Measurements from ENCODE around the gene AFAP1.
"Not testable (repeated sequence)": the region's sequence is repeated elsewhere in the genome, so short reads cannot be mapped to it uniquely, and the experiment has no call there.

Gene AFAP1

GRCh38 chr4:7928711-7929110, 10.9 kb downstream of the AFAP1 start:
- no peak for TF ChIP-seq CTCF (IDR thresholded peaks at IDR 0.05; ENCODE audit: insufficient read depth, low read depth, low read length, missing control alignments)
- no peak for DNase-seq (ENCODE audit: low read depth)
- H3K4me3 ChIP-seq (ENCODE audit: low read depth, low read length): no peak overlapping the region

GRCh38 chr4:7926822-7927221, 12.8 kb downstream of the AFAP1 start:
- no peak overlapping the region for H3K4me3 ChIP-seq (ENCODE audit: low read depth, low read length)
- TF ChIP-seq CTCF (IDR thresholded peaks at IDR 0.05; ENCODE audit: insufficient read depth, low read depth, low read length, missing control alignments): no peak
- no peak for DNase-seq (ENCODE audit: low read depth)

GRCh38 chr4:7924570-7924969, 15.1 kb downstream of the AFAP1 start:
- DNase-seq (ENCODE audit: low read depth): no peak
- no peak for TF ChIP-seq CTCF (IDR thresholded peaks at IDR 0.05; ENCODE audit: insufficient read depth, low read depth, low read length, missing control alignments)

GRCh38 chr4:7924163-7924562, 15.5 kb downstream of the AFAP1 start:
- no peak for DNase-seq (ENCODE audit: low read depth)
- H3K4me3 ChIP-seq (ENCODE audit: low read depth, low read length): no peak overlapping the region
- no peak for TF ChIP-seq CTCF (IDR thresholded peaks at IDR 0.05; ENCODE audit: insufficient read depth, low read depth, low read length, missing control alignments)

More at GRCh38 chr4:7924570-7924969, 15.1 kb downstream of the AFAP1 start:
- no peak overlapping the region for H3K4me3 ChIP-seq (ENCODE audit: low read depth, low read length)

GRCh38 chr4:7922466-7922865, 17.2 kb downstream of the AFAP1 start:
- no peak for TF ChIP-seq CTCF (IDR thresholded peaks at IDR 0.05; ENCODE audit: insufficient read depth, low read depth, low read length, missing control alignments)
- H3K4me3 ChIP-seq (ENCODE audit: low read depth, low read length): no peak overlapping the region
- no peak for DNase-seq (ENCODE audit: low read depth)

- DNase-seq (ENCODE audit: low read depth): no peak
- no peak for TF ChIP-seq CTCF (IDR thresholded peaks at IDR 0.05; ENCODE audit: insufficient read depth, low read depth, low read length, missing control alignments)
- no peak overlapping the region for H3K4me3 ChIP-seq (ENCODE audit: low read depth, low read length)
Observed at GRCh38 chr4:7918981-7919380, 20.7 kb downstream of the AFAP1 start.

GRCh38 chr4:7918187-7918586, 21.5 kb downstream of the AFAP1 start:
- DNase-seq (ENCODE audit: low read depth); H3K4me3 ChIP-seq (ENCODE audit: low read depth, low read length): not testable (repeated sequence)
